HL-60 (cell line): ENCODE data around the gene CEP57.

Experiments used
- DNase-seq, 2 experiments: peaks; one replicate each; pipeline ENCODE4 v3.0.0-alpha.2; 2010 to 2020; ENCODE audit warnings: low read depth in 1 of 2, low spot score in 1 of 2
- H3K27ac ChIP-seq: fragments of 250-450 bp; sonication (Bioruptor Pico); replicated peaks from 2 replicates; pipeline ENCODE4 v1.5.1; 2020; ENCODE audit warnings: mild to moderate bottlenecking, moderate library complexity
- H3K27me3 ChIP-seq: fragments of 250-450 bp; sonication (Bioruptor Pico); 2 replicates; pipeline ENCODE4 v1.5.1; 2021; ENCODE audit warnings: mild to moderate bottlenecking, moderate library complexity; ENCODE audit not compliant: insufficient read depth, poor library complexity, severe bottlenecking
- H3K4me3 ChIP-seq: replicated peaks from 2 replicates; pipeline ENCODE4 v1.5.1; 2011; ENCODE audit warnings: mild to moderate bottlenecking, control low read depth, low read length; ENCODE audit not compliant: insufficient read depth
- CTCF ChIP-seq: IDR thresholded peaks from one replicate; pipeline ENCODE4 v1.5.1; 2011; ENCODE audit warnings: low read length, control low read depth, inconsistent platforms; ENCODE audit not compliant: insufficient read depth
- GABPA ChIP-seq: IDR thresholded peaks from 2 replicates; pipeline ENCODE4 v1.6.1; 2012; ENCODE audit warnings: low read depth
- POLR2AphosphoS5 ChIP-seq: IDR thresholded peaks from 2 replicates; pipeline ENCODE4 v1.6.1; 2012; ENCODE audit warnings: low read depth
- REST ChIP-seq: IDR thresholded peaks from 2 replicates; pipeline ENCODE4 v1.6.1; 2012; ENCODE audit warnings: low read depth; ENCODE audit not compliant: insufficient replicate concordance
- SPI1 ChIP-seq: IDR thresholded peaks from 2 replicates; pipeline ENCODE4 v1.6.1; 2012; ENCODE audit warnings: low read depth, mild to moderate bottlenecking, borderline replicate concordance

CEP57 gene

GRCh38 chr11:95764267-95764898, 25.9 kb upstream of the CEP57 start:
- Histone ChIP-seq H3K27me3 (no peaks in the 10 kb centered on the region), H3K4me3 (no peak overlapping the region), H3K27ac (no peak overlapping the region)
- TF ChIP-seq SPI1 (no peak), POLR2AphosphoS5 (no peak), CTCF (peak; percentile 11)
- DNase-seq: no peak

GRCh38 chr11:95766701-95767100, 23.6 kb upstream of the CEP57 start:
- no peak for DNase-seq
- TF ChIP-seq REST (no peak), POLR2AphosphoS5 (no peak), GABPA (no peak), SPI1 (no peak), CTCF (no peak)
- Histone ChIP-seq H3K27ac (no peak overlapping the region), H3K27me3 (no peaks in the 10 kb centered on the region), H3K4me3 (no peak overlapping the region)

GRCh38 chr11:95767498-95767897, 22.8 kb upstream of the CEP57 start:
- H3K27me3 ChIP-seq: no peaks in the 10 kb centered on the region
- no peak for TF ChIP-seq CTCF
- TF ChIP-seq GABPA: no peak
- DNase-seq: peak; percentile 33 to 69
- H3K4me3 ChIP-seq: no peak overlapping the region
- H3K27ac ChIP-seq: no peak overlapping the region

- H3K27me3 ChIP-seq: no peaks in the 10 kb centered on the region
- no peak for DNase-seq
- TF ChIP-seq GABPA: no peak
- no peak for TF ChIP-seq CTCF
- TF ChIP-seq SPI1: no peak
- TF ChIP-seq REST: no peak
- no peak for TF ChIP-seq POLR2AphosphoS5
- no peak overlapping the region for H3K27ac ChIP-seq
- no peak overlapping the region for H3K4me3 ChIP-seq
These were observed 21.8 kb upstream of the CEP57 start for GRCh38 chr11:95768521-95768920.
